Stimulated activated CD4-positive, alpha-beta T cell treated with anti-CD3 and anti-CD28 coated beads, Interleukin-4, amount 100 ng/mL, for 1 hour (primary cell): ENCODE data around the gene ST3GAL2.
"Not testable (repeated sequence)": the region's sequence is repeated elsewhere in the genome, so short reads cannot be mapped to it uniquely, and the experiment has no call there.

Experiments
- DNase-seq: peaks from one replicate; pipeline ENCODE4 v3.0.0-alpha.2; 2020

The ST3GAL2 gene

DNA sequence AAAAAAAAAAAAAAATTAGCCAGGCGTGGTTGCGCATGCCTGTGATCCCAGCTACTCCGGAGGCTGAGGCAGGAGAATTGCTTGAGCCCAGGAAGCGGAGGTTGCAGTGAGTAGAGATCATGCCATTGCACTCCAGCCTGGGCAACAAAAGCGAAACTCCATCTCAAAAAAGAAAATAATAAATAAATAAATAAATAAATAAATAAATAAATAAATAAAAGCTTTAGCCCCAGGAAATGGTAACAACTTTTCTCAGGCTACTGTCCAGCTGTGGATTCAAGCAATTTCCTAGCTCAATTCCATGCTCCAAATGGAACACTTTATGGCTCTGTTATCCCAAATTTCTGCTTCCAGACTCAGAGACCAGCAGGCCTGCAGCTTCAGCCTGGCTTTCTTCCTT lies 25.3 kb downstream of the ST3GAL2 start:
- not testable (repeated sequence) for DNase-seq

DNA sequence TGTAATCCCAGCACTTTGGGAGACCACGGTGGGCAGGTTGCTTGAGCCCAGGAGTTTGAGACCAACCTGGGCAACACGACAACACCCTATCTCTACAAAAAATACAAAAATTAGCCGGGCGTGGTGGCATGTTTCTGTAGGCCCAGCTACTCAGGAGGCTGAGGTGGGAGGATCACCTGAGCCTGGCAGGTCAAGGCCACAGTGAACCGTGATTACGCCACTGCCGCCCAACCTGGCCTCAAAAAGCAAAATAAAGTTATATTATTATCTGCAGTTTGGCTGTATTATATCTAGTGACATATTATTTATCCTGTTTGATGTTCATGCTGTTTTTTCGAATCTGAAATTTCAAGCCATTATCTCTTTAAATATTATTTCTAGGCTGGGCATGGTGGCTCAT lies 26.5 kb downstream of the ST3GAL2 start:
- no peak for DNase-seq

DNA sequence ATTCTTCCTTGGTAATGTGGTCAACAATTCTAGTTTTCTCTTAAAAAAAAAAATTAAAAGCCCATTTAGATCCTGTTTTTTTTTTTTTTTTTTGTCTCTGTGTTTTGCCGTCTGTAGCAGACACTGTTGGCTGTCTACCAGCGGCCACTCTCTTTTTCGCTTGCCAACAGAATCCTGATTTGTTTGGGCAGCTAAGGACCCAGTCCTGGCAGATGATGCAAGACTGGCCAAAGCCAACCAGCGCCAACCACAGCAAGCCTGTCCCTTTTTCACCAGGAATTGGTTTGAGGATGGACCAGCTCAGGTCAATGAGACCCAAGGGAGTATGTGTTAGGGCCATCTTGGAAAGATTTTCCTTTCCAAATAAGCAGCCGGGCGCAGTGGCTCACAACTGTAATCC lies 28.2 kb downstream of the ST3GAL2 start:
- no peak for DNase-seq

GRCh38 chr16:70407811-70408274 lies 31.1 kb downstream of the ST3GAL2 start:
- DNase-seq, result no peak

DNA sequence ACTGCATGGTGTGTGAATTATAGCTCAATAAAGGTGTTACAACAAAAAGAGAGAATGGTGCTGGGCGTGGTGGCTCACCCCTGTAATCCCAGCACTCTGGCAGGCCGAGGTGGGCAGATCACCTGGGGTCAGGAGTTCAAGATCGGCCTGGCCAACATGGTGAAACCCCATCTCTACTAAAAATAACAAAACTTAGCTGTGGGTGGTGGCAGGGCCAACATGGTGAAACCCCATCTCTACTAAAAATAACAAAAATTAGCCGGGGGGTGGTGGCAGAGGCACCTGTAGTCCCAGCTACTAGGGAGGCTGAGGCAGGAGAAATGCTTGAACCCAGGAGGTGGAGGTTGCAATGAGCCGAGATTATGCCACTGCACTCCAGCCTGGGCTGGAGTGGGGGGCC lies 32.8 kb downstream of the ST3GAL2 start:
- not testable (repeated sequence) for DNase-seq

DNA sequence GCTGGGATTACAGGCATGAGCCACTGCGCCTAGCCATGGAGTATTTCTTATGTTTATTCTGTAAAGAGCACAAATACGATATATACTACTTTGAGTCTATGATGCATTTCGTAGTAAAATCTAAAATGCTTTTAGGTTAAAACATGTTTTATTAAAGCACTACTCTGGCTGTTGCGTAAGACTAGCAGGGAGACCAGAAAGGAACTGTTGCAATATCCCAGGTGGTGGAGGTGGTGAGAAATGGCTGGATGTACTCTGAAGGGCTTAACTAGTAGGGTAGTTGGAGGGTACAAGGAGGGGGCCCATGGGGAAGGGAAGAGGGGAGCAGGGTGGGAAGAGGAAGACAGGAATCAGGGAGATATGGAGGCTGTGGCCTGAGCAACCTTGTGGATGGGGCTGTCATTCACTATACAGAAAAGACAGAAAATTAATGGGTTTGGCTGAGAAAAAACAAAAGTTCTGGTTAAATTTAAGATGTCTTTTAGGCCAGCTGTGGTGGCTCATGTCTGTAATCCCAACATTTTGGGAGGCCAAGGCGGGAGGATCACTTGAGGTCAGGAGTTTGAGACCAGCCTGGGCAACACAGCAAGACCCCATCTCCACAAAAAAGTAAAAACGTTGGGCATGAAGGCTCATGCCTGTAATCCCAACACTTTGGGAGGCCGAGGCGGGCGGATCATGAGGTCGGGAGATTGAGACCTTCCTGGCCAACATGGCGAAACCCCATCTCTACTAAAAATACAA lies 35.8 kb downstream of the ST3GAL2 start:
- no peak for DNase-seq

GRCh38 chr16:70399951-70400350 lies 38.9 kb downstream of the ST3GAL2 start:
- DNase-seq, result no peak

DNA sequence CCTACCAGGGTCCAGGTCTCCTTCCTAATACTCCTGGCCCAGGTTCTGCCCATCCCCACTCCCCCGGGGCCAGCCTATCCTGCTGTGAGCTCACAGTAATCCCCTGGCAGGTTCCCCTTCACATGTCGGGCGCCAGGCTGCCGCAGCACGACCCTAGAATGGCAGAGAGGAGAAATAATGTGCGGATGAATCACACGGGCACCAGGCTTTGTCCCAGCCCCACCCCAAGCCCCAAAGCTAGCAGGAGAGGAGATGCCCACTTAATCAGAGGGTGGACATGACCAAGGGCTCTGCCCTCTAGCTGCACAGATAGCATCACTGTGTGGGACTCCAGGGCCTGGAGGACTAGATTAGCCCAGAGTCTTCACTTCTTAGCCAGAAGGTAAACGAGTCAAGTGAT lies 39.5 kb downstream of the ST3GAL2 start:
- DNase-seq, result no peak

- no peak for DNase-seq
These were observed 40.6 kb downstream of the ST3GAL2 start for GRCh38 chr16:70398177-70398743.

DNA sequence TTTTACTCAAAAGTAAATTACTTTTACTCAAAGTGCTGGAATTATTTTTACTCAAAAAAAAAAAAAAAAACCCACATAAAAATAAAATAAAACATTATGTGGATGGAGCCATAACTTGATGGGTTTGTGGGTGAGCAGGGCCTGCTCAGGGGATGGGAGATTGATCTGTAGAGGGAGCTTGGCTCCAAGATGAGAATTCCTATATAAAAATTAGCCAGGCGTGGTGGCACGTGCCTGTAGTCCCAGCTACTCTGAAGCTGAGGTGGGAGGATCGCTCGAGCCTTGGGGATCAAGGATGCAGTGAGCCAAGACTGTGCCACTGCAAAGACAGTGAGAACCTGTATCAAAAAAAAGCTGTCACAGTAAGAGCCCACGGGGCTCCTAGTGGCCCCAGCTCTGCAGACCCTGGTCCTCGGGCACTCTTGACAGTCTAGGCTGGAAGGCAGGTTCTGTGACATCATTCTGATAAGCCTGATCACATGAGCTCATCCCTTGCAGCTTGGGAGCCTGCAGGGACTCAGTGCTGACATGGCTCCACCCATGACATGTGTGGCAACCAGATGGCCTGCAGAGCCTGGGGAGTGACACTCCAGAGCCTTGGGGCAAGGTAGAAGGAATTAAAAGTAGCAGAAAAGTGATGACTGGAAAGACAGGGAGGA lies 42.5 kb downstream of the ST3GAL2 start:
- DNase-seq, result no peak

DNA sequence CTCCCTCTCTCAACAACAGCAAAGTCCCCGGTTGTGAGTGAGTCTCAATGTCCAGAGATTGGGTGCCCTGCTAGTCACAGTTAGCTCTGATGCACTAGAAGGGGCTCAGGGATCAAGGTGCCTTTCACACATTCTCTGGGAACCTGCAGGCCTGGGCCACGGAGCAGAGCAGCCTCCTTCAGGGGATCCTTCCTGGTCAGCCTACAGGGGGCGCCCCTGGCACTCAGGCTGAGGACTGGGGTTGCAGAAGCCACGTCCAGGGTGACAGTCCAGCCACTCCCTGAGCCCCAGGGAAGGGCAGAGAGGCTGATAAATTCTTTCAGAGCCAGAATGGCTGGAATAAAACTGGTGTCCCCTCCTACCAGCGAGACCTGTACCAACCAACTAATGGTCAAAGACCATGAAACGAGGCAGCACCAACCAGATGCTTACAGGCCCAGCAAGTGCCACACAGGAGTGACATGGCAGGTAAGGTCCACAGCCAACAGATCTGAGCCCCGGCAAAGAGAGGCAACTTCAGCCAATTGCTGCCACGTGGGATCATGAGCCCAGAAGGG lies 43.5 kb downstream of the ST3GAL2 start:
- peak; percentile 65 for DNase-seq

GRCh38 chr16:70394853-70395252 lies 44.0 kb downstream of the ST3GAL2 start:
- DNase-seq, result no peak

DNA sequence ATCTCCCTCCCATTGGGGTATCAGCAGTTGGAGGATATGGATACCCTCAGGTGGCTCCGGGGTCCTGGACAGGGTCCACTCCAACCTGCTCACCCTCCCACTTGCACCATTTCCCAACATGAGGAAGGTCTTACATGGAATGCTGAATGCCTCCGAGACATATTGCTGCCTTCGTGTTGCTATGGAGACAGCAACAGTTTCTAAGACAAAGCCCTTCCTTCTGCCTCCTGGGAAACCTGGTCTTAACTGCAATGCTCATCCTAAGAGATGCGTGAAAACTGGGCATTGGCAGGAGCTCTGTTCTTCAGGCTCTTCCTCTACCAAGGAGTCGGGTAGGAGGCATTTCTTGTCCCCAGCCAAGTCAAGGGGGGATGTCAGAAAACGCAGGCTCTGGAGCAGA lies 45.2 kb downstream of the ST3GAL2 start:
- no peak for DNase-seq

DNA sequence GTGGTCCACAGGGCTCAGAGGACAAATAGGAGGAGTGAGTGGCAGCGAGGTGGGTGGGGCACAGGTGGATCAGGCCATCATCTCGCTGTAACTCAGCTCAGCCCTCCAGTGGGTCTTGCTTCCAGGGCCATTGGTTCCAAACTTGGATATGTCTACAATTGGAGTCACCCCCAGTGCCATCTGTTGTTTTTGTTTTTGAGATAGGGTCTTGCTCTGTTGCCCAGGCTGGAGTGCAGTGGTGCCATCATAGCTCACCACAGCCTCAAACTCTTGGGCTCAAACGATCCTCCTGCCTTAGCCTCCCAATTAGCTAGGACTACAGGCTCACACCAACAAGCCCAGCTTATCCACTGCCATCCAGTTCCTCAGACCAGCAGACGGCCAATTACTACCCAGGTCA lies 46.3 kb downstream of the ST3GAL2 start:
- no peak for DNase-seq

DNA sequence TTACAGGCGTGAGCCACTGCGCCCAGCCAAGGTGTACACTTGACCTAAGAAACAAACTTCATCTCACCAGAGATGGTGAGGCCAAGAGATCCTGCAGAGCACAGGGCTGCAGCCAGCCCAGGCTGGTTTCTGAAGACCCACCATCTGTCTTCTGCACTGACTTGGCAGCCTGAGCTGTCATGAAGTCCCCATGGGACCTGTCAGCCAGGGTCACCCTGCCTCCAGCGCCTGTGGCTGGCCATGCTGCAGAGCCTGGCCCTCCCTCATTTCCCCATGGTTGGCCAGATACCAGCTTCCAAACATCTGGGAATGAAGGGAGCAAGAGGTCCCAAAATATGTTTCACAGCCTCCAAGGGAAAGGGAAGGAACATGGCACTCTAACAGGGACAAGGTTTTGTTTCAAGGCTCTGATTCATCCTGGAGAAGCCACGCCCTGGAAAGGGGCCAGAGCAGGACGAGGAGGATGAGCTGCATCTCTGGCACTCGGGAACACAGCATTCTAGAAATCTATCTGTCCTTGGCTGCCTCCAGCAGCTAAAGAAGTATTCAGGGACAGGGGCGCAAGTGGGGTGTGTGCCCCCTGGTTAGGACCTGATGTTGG lies 46.9 kb downstream of the ST3GAL2 start:
- DNase-seq, result no peak

- no peak for DNase-seq
These were observed 47.5 kb downstream of the ST3GAL2 start for GRCh38 chr16:70391446-70391845.

GRCh38 chr16:70390774-70391173 lies 48.1 kb downstream of the ST3GAL2 start:
- no peak for DNase-seq

GRCh38 chr16:70388006-70388680 lies 50.8 kb downstream of the ST3GAL2 start:
- no peak for DNase-seq

GRCh38 chr16:70386289-70386986 lies 52.5 kb downstream of the ST3GAL2 start:
- DNase-seq, result not testable (repeated sequence)

GRCh38 chr16:70383421-70383960 lies 55.4 kb downstream of the ST3GAL2 start:
- DNase-seq, result no peak

DNA sequence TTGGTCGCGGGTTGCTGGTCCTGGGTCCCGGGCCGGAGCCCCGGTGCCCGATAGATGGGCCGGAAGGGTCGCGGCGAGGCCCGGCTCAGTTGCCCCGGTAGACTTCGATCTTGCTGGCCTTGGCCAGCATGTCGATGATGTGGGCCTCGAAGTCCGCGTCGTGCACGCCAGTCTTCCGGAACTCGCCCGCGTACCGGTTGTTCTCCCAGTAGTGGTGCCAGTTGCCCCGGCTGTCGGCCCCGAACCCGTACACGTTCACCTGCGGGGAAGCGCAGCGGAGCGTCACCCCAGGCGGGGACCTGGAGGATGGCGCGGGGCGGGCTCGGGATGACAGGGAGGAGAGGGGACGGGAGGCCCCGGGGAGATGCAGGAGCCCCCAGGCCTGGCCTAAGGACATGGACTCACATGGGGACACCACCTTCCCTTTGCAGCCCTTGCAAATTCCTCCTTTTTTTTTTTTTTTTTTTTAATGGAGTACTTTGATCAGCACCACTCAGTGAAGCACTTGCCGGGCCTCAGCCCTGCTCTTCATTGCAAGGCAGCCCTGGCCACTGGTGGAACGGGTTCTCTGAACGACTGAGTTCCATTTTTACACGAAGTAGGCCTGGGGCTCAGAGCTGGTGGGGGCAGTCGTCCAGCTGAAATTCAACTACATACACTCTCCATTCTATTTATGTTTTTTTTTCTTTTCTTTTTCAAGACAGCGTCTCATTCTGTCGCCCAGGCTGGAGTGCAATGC lies 57.1 kb downstream of the ST3GAL2 start:
- no peak for DNase-seq
